Measurements from ENCODE around the gene AKAP11.
"Not testable (repeated sequence)": the region's sequence is repeated elsewhere in the genome, so short reads cannot be mapped to it uniquely, and the experiment has no call there.

The AKAP11 gene, protein sequence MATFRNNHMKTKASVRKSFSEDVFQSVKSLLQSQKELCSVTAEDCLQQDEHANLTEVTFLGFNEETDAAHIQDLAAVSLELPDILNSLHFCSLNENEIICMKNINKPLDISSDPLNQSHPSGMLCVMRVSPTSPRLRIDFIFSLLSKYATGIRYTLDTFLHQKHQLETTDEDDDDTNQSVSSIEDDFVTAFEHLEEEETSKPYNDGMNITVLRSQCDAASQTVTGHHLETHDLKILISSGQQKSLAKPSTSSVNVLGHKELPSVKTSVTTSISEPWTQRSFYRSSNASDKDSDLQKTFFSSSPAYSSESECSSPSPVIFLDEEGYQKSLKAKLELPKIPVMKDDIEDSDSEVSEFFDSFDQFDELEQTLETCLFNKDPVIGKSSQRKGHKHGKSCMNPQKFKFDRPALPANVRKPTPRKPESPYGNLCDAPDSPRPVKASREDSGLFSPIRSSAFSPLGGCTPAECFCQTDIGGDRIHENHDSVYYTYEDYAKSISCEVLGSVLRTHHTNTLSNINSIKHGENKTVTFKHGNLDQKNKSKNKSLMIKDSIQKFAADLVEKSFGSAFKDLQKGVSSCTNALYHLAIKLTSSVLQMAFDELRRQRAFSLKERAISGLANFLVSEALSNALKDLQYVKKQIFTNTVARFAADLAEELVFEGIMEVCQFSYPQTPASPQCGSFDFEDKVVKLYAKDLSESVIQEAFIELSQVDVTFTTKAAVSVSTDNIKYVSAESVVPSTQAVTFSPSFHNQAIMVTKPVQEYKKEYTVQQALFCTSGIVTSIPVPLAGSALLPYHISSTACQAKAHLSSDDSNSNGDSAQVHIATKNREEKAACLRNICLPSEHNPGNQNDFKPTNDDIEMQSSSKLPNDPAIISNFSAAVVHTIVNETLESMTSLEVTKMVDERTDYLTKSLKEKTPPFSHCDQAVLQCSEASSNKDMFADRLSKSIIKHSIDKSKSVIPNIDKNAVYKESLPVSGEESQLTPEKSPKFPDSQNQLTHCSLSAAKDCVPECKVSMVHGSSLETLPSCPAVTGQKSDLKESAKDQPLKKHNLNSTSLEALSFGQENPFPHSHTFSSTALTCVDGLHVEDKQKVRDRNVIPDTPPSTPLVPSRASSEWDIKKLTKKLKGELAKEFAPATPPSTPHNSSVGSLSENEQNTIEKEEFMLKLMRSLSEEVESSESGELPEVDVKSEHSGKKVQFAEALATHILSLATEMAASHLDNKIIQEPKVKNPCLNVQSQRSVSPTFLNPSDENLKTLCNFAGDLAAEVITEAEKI (N-terminal part only)
- 77.5 to 99.2 (median 84.9) reads per million in 4 donors for total RNA-seq

DNA sequence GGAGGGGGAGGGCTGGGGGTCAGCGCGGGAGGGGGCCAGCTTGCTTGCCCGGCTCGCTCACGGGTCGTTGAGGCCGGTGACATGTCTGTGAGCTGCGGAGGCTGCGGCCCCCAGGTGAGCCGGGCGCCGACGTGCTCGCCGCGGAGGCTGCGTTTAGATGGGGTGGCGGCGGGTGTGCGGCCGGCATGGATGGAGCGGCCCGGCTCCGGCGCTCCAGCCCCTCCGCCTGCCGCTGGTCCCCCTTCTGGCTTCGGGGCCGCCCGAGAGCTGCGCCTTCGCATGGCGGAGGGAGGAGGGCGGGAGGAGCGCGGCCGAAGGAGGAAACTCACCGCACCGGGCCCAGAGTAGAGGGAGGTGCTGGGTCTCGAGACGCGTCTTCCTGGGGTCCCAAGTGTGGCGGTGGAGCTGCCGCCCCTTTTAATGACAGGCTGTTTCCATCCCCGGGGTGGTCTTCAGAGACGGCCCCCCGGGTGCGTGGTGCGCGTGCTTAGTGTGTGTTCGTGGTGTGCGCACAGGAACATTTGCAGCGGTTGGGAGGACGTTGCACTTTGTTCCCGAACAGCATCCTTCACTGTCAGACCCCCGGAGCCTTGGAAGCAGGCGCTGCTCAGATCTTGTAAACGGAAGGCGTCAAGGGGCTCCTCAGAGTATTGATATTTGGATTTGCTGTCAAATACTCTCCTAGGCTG lies at the start of gene AKAP11:
TSS of gene AKAP11 (plus strand) at position 38 of the 689 bp plus-strand sequence. CDS start 14,197 bp downstream, outside the sequence.
- DNase-seq: peak in 3 of 5 donors; percentile 22 to 56 (median 33)

DNA sequence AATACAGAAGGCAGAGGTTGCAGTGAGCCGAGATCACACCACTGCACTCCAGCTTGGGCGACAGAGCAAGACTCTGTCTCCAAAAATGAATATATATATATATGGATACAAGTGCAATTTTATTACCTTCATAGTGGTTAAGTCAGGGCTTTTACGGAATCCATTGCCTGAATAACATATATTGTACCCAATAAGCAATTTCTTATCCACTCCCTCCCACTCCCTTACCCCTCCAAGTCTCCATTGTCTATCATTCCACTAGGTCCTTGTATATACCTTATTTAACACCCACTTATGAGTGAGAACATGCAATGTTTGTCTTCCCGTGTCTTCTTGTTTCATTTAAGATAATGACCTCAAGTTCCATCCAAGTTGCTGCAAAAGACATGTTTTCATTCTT lies 48.3 kb upstream of the AKAP11 start:
- no peak for DNase-seq

DNA sequence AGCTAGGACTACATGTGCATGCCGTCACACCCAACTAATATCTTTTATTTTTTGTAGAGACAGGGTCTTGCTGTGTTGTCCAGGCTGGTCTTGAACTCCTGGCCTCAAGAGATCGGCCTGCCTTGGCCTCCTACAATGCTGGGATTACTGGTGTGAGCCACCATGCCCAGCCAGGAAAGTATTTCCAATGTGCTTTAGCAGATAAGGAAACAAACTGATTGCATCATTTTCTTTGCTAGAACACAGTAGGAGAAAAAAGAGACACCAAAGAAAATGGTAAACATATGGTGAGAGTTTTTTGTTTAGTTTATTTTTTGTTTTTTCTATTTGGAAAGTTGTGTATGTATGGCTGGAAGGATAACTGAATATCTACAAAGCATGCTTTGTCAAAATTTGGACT lies 46.9 kb upstream of the AKAP11 start:
- no peak for DNase-seq

GRCh38 chr13:42226759-42227158 lies 45.2 kb upstream of the AKAP11 start:
- DNase-seq: not testable (repeated sequence)

DNA sequence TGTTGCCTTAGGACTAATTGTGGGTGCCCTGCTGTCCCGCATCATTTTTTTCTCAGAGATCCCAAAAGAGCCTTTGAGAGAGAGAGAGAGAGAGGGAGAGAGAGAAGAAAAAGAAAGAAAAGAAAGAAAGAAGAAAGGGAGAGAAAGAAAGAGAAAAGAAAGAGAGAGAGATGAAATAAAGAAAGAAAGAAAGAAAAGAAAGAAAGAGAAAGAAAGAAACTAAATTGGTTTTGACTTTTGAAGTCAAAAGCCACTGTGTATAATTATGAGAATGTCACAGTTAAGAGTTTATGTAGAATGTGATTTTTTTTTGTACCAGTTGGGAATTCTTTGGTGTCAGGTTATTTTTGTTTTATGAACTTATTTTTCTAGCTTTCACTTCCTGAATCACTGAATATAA lies 43.4 kb upstream of the AKAP11 start:
- no peak for DNase-seq

DNA sequence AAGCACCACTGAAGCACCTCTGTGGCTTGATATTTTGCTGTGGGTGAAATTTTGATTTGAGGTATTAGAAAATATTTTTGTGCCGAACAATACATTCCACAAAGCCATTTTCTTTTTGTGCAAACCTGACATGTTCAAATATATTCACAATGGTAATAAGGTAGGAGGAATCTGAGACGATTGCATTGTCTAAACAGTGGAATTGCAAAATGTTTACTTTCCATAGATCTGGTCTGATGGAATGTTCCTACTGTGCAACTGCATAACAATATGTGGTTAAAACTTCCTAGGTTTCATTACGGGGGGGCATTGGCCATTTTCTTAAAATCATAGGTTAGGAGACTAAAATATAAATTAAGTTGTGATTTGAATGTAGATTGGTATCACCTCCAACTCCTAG lies 42.7 kb upstream of the AKAP11 start:
- DNase-seq: no peak

- no peak for DNase-seq
Observed at GRCh38 chr13:42232671-42233070, 39.3 kb upstream of the AKAP11 start.

DNA sequence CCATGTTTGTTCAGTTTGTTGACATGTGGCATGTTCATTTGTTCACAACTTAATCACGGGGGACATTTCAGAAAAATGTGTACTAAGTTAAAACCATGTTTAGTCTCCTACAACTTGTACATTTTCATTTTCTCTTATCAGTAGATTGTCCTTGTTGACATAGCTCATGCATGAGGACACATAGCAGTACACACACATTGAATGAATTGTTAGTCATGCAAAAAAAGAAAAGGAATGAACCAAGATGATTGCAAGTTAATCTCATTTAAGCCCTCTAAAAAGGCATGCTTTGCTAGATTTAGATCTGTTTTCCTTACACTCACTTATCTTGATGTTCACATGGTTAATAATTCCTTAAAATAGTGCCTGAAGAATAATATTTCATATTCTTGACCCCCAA lies 38.2 kb upstream of the AKAP11 start:
- no peak for DNase-seq

DNA sequence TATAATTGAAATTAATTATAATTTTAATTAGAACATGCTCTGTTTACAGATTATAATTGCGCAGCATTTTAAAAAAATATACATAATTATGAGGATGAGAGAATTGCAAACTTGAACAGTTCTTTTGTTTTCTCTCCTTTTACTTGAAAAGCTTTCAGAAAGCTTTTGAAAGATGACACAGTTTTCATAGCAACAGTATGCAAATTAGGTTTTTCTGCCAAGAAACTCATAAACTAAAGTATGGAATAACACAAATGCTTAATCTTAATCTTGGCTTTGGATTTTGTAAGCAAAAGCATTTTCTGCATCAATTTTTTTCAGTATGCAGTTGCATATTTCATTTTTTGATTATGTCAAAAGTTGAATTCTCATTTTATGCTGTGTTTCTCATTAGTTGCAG lies 32.8 kb upstream of the AKAP11 start:
- DNase-seq: no peak

GRCh38 chr13:42239644-42240043 lies 32.3 kb upstream of the AKAP11 start:
- DNase-seq: no peak

DNA sequence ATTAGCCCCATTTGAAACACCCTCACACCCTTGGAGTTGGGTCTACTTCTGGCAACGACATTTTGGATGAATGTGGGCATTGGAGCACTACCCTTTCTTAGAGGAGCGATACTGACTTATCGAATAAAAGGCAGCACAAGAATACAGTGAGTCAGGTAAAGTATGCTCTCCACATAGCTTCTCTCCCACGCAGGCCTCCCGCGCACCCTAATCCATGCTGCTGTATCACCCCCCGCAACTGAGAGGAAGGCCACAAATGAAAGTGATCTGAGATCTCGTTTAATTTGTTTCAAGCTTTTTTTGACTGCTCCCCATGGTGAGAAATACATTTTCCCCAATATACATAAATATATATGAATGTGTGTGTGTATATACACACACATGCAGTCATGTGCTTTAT lies 25.4 kb upstream of the AKAP11 start:
- no peak for DNase-seq

DNA sequence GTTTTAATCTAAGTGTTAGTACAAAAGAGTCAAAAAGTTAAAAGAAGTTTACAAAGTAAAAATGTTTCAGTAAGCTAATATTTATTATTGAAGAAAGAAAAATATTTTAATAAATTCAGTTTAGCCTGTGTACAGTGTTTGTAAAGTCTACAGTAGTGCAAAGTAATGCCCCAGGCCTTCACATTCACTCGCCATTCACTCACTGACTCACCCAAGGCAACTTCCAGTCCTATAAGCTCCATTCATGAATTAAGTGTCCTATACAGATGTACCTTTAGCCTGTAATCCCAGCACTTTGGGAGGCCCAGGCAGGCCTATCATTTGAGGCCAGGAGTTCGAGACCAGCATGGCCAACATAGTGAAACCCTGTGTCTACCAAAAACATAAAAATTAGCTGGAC lies 24.1 kb upstream of the AKAP11 start:
- no peak for DNase-seq

DNA sequence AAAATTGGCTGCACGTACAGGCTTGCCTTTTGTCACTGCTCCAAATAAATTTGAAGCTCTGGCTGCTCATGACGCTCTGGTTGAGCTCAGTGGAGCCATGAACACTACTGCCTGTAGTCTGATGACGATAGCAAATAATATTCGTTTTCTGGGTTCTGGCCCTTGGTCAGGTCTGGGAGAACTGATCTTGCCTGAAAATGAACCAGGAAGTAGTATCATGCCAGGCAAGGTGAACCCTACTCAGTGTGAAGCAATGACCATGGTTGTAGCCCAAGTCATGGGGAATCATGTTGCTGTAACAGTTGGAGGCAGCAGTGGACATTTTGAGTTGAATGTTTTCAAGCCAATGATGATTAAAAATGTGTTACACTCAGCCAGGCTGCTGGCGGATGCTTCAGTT lies 16.1 kb upstream of the AKAP11 start:
- no peak for DNase-seq

DNA sequence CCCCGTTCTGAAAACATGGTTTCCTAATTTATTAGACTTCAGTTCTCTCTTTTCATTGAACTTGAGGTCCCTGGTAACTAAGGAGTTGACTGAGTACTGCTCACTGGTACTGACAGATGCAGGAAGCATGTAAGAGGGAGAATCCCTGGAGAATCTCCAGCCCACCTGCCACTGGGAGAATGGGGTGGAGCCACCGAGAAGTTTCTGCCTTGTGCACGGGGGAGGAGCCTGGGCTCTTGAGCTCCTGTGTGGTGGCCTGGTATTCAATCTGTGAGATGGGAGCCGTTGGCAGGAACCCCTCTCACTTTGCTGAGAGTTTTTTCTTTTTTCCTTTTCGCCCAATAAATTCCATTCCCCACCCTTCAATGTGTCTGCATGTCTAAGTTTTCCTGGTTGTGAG lies 13.2 kb upstream of the AKAP11 start:
- DNase-seq: no peak

DNA sequence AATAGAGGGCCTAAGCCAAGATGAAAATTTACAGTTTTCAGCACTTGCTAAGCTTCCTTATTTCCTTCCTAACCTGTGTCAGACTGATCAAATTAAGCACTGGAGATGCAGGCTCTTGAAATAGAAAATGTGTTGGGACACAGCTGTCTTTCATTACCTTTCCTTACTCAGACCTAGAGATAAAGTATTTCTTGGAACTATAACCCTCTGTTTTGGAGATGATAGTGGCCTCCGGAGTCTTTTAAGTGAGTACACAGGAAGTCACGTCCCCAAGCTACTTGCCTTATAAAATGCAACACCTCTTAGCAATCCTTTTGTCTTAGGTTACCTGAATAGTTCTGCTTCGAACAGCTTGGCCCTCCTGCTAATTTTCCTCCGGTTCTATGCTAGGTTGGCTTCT lies 12.4 kb upstream of the AKAP11 start:
- DNase-seq: no peak

DNA sequence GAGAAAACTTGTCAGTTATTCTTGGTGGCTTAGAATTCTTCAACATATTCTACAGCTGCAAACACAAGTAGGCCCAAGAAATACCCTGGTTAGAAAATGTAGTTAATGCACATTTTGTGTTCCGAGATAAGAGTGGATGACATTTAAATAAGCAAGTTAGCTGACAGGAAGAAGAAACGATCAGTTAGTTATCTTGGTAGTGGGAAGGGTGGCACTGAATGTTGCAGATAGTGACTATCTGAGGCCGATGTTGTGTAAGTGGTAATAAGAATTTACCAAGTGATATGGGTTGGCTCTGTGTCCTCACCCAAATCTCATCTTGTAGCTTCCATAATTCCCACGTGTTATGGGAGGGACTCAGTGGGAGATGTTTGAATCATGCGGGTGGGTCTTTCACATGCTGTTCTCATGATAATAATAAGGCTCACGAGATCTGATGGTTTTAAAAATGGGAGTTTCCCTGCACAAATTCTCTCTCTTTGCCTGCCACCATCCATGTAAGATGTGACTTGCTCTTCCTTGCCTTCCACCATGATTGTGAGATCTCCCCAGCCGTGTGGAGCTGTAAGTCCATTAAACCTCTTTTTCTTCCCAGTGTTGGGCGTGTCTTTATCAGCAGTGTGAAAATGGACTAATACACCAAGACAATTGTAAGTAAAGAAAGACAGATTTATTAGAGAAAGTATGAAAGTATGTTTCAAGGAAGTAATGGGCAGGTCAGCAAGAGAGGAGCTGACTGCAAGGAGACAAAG lies 10.9 kb upstream of the AKAP11 start:
- DNase-seq: no peak

DNA sequence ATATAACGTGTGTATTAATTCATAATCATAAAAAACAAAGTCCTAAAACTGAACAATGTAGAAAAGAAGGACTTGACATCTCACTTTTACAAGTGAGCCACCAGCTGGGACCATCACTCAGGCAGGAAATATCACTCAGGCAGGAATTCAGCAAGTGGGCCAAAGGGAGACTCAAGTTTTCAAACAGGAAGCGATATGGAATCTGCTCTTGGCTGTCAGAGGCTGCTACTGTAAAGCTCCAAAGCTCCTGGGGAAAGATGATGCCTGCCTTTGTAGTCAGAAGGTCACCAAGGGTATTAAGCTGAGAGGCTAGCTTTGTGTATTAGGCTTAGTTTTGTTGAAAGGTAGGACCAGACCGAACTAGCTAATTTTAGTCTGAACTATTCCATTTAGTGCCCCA lies 5.5 kb upstream of the AKAP11 start:
- DNase-seq: no peak

DNA sequence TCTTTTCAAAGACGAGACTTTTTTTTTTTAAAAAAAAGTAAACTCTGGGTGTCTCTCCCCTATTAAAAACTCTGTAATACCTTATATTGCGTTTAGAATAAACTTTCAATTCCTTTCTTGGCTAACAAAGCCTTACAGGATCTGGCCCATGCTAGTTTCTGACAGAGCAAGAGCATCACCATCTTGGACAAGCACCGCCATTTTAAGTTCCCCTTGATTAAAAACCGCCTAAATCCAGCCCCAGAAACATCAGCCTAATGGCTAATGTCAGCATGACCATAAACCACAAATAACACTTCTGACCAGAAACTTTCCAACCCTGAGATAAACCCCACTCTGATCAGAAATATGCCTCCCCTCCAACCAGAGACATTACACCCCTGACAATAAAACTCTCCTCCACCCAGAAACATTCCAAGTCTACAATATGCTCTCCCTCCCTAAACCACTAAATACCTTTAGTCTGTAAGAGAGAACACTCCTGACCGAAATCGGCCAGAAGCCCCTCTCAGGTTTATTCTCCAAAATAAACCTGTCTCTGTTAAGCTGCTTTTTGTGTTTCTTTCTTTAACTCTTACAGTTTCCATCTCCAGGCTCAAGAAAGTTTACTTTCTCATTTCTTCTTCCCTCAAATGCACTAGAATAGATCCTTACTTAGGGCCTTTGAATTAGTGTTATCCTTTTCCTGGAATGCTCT lies 1.6 kb upstream of the AKAP11 start:
- no peak for DNase-seq

- DNase-seq: no peak
Observed at GRCh38 chr13:42270857-42271215, 1.1 kb upstream of the AKAP11 start.

DNA sequence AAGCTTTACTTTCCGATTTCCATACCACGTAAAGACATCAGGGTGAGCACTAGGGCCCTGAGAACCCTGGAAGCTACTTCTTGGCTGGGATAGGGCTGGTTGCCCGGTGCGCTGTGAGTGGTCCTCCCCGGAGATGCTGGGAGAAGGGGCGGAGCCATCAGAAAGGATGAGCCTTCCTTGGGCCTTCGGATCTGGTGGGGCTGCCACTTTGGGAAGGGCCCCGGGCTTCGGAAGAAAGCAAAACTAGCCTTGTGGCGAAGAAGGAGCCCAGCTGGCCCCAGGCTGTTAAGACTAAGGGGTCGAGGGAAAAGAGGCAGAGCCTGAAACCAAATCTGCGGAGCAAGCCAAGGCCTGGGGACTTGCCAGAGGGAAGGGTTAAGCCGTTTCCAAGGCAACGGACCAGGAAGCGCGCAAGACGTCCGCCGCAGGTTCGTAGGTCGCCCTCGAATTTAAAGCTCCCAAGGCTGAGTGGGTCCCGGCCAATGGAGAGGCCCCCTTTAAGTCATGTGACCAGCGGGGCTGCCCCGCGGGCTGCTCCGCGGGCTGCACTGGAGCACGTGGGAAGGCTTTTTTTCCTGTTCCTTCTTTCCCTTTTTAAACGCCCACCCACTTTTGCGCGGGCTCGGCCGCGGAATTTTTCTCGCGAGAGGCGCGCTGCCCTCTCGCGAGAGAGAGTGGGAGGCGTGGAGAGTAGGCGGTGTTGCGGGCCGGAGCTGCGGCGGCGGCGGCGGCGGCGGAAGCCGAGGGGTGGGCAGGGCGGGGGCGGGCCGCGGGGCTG lies 426 bp upstream of the AKAP11 start:
- DNase-seq: peak; percentile 88 to 99 (median 90)

Measured in T-helper 1 cell (primary cell).